MM.1S (cell line): ENCODE measurements around the gene STK32B.

Experiments
- CTCF ChIP-seq: fragments of 300-600 bp; sonication (generic); IDR thresholded peaks from 2 replicates; pipeline ENCODE4 v1.5.1; 2016; ENCODE audit warnings: antibody characterized with exemption, low read length, mixed read lengths
- EZH2 ChIP-seq: fragments of 300-600 bp; sonication (generic); optimal IDR thresholded peaks from 2 replicates; pipeline ENCODE3; 2017; ENCODE audit warnings: low read depth, mild to moderate bottlenecking, antibody characterized with exemption, low read length, mixed read lengths
- EZH2phosphoT487 ChIP-seq: fragments of 300-600 bp; sonication (generic); IDR thresholded peaks from 2 replicates; pipeline ENCODE4 v1.6.1; 2018; ENCODE audit warnings: antibody characterized with exemption, low read length

GRCh38 chr4:5424211-5424610, 372.9 kb downstream of the STK32B start:
- TF ChIP-seq EZH2 (no peak), CTCF (no peak), EZH2phosphoT487 (no peak)
